MM.1S (cell line): ENCODE measurements around the gene OLFML1.

Experiments
- DNase-seq: peaks from one replicate; pipeline ENCODE4 v3.0.0-alpha.2; 2015
- H2AFZ ChIP-seq: fragments of 300-600 bp; sonication (generic); 2 replicates; pipeline ENCODE4 v1.6.0; 2016; ENCODE audit warnings: antibody characterized with exemption, low read length
- H3F3A ChIP-seq: fragments of 300-600 bp; sonication (generic); 2 replicates; pipeline ENCODE4 v1.6.1; 2016; ENCODE audit warnings: mild to moderate bottlenecking, antibody characterized with exemption, low read length, moderate library complexity, mixed read lengths; ENCODE audit not compliant: insufficient read depth
- H3K27ac ChIP-seq: fragments of 300-600 bp; sonication (generic); 2 replicates; pipeline ENCODE4 v1.5.1; 2016; ENCODE audit warnings: mild to moderate bottlenecking, low read length
- H3K27me3 ChIP-seq: fragments of 300-600 bp; sonication (generic); replicated peaks from 2 replicates; pipeline ENCODE4 v1.6.0; 2016; ENCODE audit warnings: low read length; ENCODE audit not compliant: insufficient read depth
- H3K36me3 ChIP-seq: fragments of 300-600 bp; sonication (generic); replicated peaks from 2 replicates; pipeline ENCODE4 v1.6.1; 2016; ENCODE audit warnings: mild to moderate bottlenecking, low read length, mixed read lengths; ENCODE audit not compliant: insufficient read depth
- H3K4me1 ChIP-seq: fragments of 300-600 bp; sonication (generic); 2 replicates; pipeline ENCODE4 v1.6.1; 2016; ENCODE audit warnings: low read length, mixed read lengths
- H3K4me2 ChIP-seq: fragments of 300-600 bp; sonication (generic); 2 replicates; pipeline ENCODE4 v1.6.0; 2016; ENCODE audit warnings: low read depth, low read length
- H3K4me3 ChIP-seq: fragments of 300-600 bp; sonication (generic); 2 replicates; pipeline ENCODE4 v1.5.1; 2016; ENCODE audit warnings: low read length, mixed read lengths
- H3K79me2 ChIP-seq: fragments of 300-600 bp; sonication (generic); 2 replicates; pipeline ENCODE4 v1.6.1; 2016; ENCODE audit warnings: mixed run types, low read length, mixed read lengths
- H3K9ac ChIP-seq: fragments of 300-600 bp; sonication (generic); 2 replicates; pipeline ENCODE4 v1.6.1; 2016; ENCODE audit warnings: low read length, mixed read lengths
- H3K9me2 ChIP-seq: fragments of 300-600 bp; sonication (generic); replicated peaks from 2 replicates; pipeline ENCODE4 v1.6.1; 2016; ENCODE audit warnings: mild to moderate bottlenecking, low read length, mixed read lengths; ENCODE audit not compliant: insufficient read depth
- H3K9me3 ChIP-seq: fragments of 300-600 bp; sonication (generic); replicated peaks from 2 replicates; pipeline ENCODE4 v1.6.1; 2016; ENCODE audit warnings: mild to moderate bottlenecking, low read length, mixed read lengths; ENCODE audit not compliant: insufficient read depth
- H4K20me1 ChIP-seq: fragments of 300-600 bp; sonication (generic); 2 replicates; pipeline ENCODE4 v1.6.1; 2016; ENCODE audit warnings: mild to moderate bottlenecking, low read length, moderate library complexity, mixed read lengths; ENCODE audit not compliant: insufficient read depth
- EZH2 ChIP-seq: fragments of 300-600 bp; sonication (generic); optimal IDR thresholded peaks from 2 replicates; pipeline ENCODE3; 2017; ENCODE audit warnings: low read depth, mild to moderate bottlenecking, antibody characterized with exemption, low read length, mixed read lengths
- EZH2phosphoT487 ChIP-seq: fragments of 300-600 bp; sonication (generic); IDR thresholded peaks from 2 replicates; pipeline ENCODE4 v1.6.1; 2018; ENCODE audit warnings: antibody characterized with exemption, low read length
- TF ChIP-seq, protein P1 (sequence below): fragments of 300-600 bp; sonication (generic); IDR thresholded peaks from 2 replicates; pipeline ENCODE4 v1.5.1; 2016; ENCODE audit warnings: antibody characterized with exemption, low read length, mixed read lengths

The OLFML1 gene

DNA sequence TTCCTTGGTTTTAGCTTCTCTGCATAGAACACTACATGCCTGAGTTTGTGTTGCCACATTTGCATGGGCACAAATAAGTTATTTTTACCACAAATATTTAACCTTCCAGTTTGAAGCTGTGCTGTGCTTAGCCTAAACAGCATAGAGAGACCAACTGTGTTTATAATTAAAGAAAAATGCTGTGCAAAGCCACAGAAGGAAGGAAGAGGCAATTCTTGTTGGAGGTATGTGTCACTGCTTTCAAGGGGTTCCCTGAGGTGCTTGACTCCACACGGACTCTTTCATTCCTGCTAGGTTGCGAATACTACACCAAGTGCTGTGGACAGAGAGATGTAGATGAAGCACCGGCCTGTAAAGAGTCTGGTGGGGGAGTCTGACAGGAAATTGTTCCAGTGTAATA, 47.6 kb upstream of the OLFML1 start:
- H3K79me2 ChIP-seq, result no peaks in the 10 kb centered on the region
- H4K20me1 ChIP-seq, result no peaks in the 10 kb centered on the region
- no peaks in the 10 kb centered on the region for H3K4me1 ChIP-seq

DNA sequence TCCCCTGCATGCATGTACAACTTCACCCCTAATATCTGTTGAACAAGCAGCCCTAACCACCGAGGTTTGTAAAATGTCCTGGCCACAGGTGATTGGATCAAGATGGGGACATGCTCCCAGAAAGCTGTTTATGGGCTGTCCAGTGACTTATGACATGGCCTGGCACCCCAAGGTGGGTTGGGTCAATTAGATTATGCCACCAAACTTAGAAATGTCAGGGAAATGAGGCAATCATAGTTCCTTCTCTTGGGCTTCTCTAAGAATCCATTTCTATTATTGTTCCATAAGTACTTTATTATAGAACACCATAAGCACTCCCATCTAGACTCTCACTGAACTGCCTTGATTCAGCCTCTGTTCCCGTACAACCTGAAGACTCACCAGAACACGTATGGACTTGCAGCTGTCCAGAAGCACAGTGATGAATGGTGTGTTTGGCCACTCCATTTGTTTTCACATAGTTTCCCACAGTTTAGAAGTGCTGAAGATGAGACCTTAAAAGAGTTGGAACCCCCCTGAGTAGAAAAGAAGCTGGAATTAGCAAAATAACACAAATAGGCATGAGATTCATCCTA, 45.5 kb upstream of the OLFML1 start:
- no peak for DNase-seq
- H4K20me1 ChIP-seq, result no peaks in the 10 kb centered on the region
- H3K4me1 ChIP-seq, result no peaks in the 10 kb centered on the region

More for the DNA sequence above, 47.6 kb upstream of the OLFML1 start:
- H3K9me2 ChIP-seq, result no peaks in the 10 kb centered on the region
- no peak overlapping the region for H3K4me2 ChIP-seq
- H3K36me3 ChIP-seq, result no peaks in the 10 kb centered on the region
- DNase-seq, result no peak
- no peaks in the 10 kb centered on the region for H3K27me3 ChIP-seq
- no peak overlapping the region for H3K9ac ChIP-seq
- H3K27ac ChIP-seq, result no peak overlapping the region
- H2AFZ ChIP-seq, result no peak overlapping the region
- H3F3A ChIP-seq, result no peaks in the 10 kb centered on the region
- H3K9me3 ChIP-seq, result no peaks in the 10 kb centered on the region
- no peak for TF ChIP-seq EZH2
- no peak for TF ChIP-seq EZH2phosphoT487
- TF ChIP-seq, protein P1, sequence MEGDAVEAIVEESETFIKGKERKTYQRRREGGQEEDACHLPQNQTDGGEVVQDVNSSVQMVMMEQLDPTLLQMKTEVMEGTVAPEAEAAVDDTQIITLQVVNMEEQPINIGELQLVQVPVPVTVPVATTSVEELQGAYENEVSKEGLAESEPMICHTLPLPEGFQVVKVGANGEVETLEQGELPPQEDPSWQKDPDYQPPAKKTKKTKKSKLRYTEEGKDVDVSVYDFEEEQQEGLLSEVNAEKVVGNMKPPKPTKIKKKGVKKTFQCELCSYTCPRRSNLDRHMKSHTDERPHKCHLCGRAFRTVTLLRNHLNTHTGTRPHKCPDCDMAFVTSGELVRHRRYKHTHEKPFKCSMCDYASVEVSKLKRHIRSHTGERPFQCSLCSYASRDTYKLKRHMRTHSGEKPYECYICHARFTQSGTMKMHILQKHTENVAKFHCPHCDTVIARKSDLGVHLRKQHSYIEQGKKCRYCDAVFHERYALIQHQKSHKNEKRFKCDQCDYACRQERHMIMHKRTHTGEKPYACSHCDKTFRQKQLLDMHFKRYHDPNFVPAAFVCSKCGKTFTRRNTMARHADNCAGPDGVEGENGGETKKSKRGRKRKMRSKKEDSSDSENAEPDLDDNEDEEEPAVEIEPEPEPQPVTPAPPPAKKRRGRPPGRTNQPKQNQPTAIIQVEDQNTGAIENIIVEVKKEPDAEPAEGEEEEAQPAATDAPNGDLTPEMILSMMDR, result no peak
- no peak overlapping the region for H3K4me3 ChIP-seq

DNA sequence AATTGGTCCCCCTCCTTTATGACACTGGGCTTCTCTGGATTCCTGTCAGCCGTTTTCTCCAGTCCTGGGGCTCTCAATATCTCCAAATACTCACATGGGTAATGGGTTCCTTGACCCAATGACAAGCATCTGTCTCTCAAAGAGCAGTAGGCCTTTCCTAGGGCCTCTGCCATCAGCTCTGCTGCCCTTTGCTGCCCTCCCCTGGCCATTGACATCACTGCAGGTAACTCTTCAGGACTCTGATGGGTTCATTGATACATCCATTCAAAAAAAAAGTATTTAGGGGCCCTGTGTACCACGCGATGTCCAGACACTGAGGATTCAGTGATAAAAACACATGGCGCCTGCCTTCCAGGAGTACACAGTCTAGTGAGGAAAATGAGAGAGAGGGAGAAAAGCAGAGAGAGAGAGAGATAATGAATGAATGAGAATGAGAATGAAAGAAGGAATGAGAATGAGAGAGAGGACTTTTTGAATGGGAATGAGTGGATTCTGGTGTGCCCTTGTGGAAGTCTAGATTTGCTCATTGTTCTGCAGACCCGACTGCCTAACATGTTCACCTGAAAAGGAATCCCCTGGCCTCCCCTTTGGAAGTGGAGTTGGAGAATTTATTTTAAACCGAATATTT, 42.6 kb upstream of the OLFML1 start:
- Histone ChIP-seq H3K9me3 (no peaks in the 10 kb centered on the region), H3K27ac (no peak overlapping the region), H3K4me2 (no peak overlapping the region), H3F3A (no peaks in the 10 kb centered on the region), H3K27me3 (no peaks in the 10 kb centered on the region), H2AFZ (no peak overlapping the region), H3K4me3 (no peak overlapping the region), H3K9ac (no peak overlapping the region), H3K9me2 (no peaks in the 10 kb centered on the region), H3K79me2 (no peaks in the 10 kb centered on the region), H4K20me1 (no peaks in the 10 kb centered on the region), H3K36me3 (no peaks in the 10 kb centered on the region), H3K4me1 (no peaks in the 10 kb centered on the region)
- peak; percentile 74 for DNase-seq
- TF ChIP-seq EZH2 (no peak), EZH2phosphoT487 (no peak)
- TF ChIP-seq, protein P1, result peak; percentile 90

More for the DNA sequence above, 45.5 kb upstream of the OLFML1 start:
- H3K4me2 ChIP-seq, result no peak overlapping the region
- no peaks in the 10 kb centered on the region for H3K36me3 ChIP-seq
- H2AFZ ChIP-seq, result no peak overlapping the region
- TF ChIP-seq EZH2phosphoT487 (no peak), EZH2 (no peak)
- TF ChIP-seq, protein P1, result no peak
- no peaks in the 10 kb centered on the region for H3K27me3 ChIP-seq
- H3K27ac ChIP-seq, result no peak overlapping the region
- H3F3A ChIP-seq, result no peaks in the 10 kb centered on the region
- H3K9me3 ChIP-seq, result no peaks in the 10 kb centered on the region
- H3K9me2 ChIP-seq, result no peaks in the 10 kb centered on the region
- H3K9ac ChIP-seq, result no peak overlapping the region
- H3K79me2 ChIP-seq, result no peaks in the 10 kb centered on the region
- H3K4me3 ChIP-seq, result no peak overlapping the region
